Measurements from ENCODE around the gene BCS1L. TPM values are rescaled to one million over a fixed set of nuclear protein-coding genes. Genes with fewer than 3 reads are reported as not detected.
A peak's percentile ranks its signal among the peaks of the same experiment; 100 is the strongest.

The BCS1L gene
- total and polyA plus RNA-seq, 5 donors from 2014 or later = 11.7 to 25.3 (median 15.0) TPM

- H3K27me3 ChIP-seq (ENCODE audit: control insufficient read depth, insufficient read depth, low read length) = no peaks in the 10 kb centered on the region
- H3K9me3 ChIP-seq (ENCODE audit: control insufficient read depth in 2 of 2, low read length in 2 of 2) = no peaks in the 10 kb centered on the region
- no peaks in the 10 kb centered on the region for H3K9me3 Mint-ChIP-seq
- DNase-seq (no peak), ATAC-seq (ENCODE audit: low read depth in 2 of 2) (no peak)
- peaks cover 0 to 4% (median 0%) of the 10 kb centered on the region in 4 donors for H3K4me1 Mint-ChIP-seq
- no peak overlapping the region for H3K4me3 ChIP-seq (ENCODE audit: low read depth, low read length)
- no peak overlapping the region for H3K27ac Mint-ChIP-seq
- H3K4me3 Mint-ChIP-seq = no peak overlapping the region
- no peaks in the 10 kb centered on the region for H3K4me1 ChIP-seq (ENCODE audit: control insufficient read depth, insufficient read depth, low read length, poor library complexity, severe bottlenecking)
- peaks cover 7% of the 10 kb centered on the region for H3K27me3 Mint-ChIP-seq
- H3K36me3 Mint-ChIP-seq = peaks cover 4% of the 10 kb centered on the region
- peaks cover under 1% of the 10 kb centered on the region for H3K36me3 ChIP-seq (ENCODE audit: control insufficient read depth, insufficient read depth, low read length)
- H3K27ac ChIP-seq (ENCODE audit: insufficient read depth, low read length, poor library complexity, severe bottlenecking) = no peak overlapping the region
Measured at GRCh38 chr2:218627939-218628338, 31.5 kb upstream of the BCS1L start.

- Histone ChIP-seq H3K27ac (ENCODE audit: insufficient read depth, low read length, poor library complexity, severe bottlenecking) (no peak overlapping the region), H3K4me3 (ENCODE audit: low read depth, low read length) (no peak overlapping the region), H3K4me1 (ENCODE audit: control insufficient read depth, insufficient read depth, low read length, poor library complexity, severe bottlenecking) (no peaks in the 10 kb centered on the region), H3K9me3 (ENCODE audit: control insufficient read depth in 2 of 2, low read length in 2 of 2) (no peaks in the 10 kb centered on the region), H3K36me3 (ENCODE audit: control insufficient read depth, insufficient read depth, low read length) (peaks cover 32% of the 10 kb centered on the region), H3K27me3 (ENCODE audit: control insufficient read depth, insufficient read depth, low read length) (no peaks in the 10 kb centered on the region)
- Mint-ChIP-seq H3K27ac (no peak overlapping the region), H3K4me3 (no peak overlapping the region), H3K4me1 (peaks cover 0 to 4% (median 0%) of the 10 kb centered on the region in 4 donors), H3K27me3 (no peaks in the 10 kb centered on the region), H3K9me3 (no peaks in the 10 kb centered on the region), H3K36me3 (peaks cover 26% of the 10 kb centered on the region)
- no peak for DNase-seq
- no peak for ATAC-seq (ENCODE audit: low read depth in 2 of 2)
Measured at GRCh38 chr2:218631837-218632236, 27.6 kb upstream of the BCS1L start.

- Mint-ChIP-seq H3K4me3 (no peak overlapping the region), H3K36me3 (peaks cover 42% of the 10 kb centered on the region), H3K27ac (no peak overlapping the region), H3K4me1 (peaks cover 0 to 5% (median 2%) of the 10 kb centered on the region in 4 donors), H3K9me3 (no peaks in the 10 kb centered on the region), H3K27me3 (no peaks in the 10 kb centered on the region)
- DNase-seq = no peak
- Histone ChIP-seq H3K9me3 (ENCODE audit: control insufficient read depth in 2 of 2, low read length in 2 of 2) (no peaks in the 10 kb centered on the region), H3K36me3 (ENCODE audit: control insufficient read depth, insufficient read depth, low read length) (peaks cover 65% of the 10 kb centered on the region), H3K4me3 (ENCODE audit: low read depth, low read length) (no peak overlapping the region), H3K27ac (ENCODE audit: insufficient read depth, low read length, poor library complexity, severe bottlenecking) (no peak overlapping the region), H3K4me1 (ENCODE audit: control insufficient read depth, insufficient read depth, low read length, poor library complexity, severe bottlenecking) (no peaks in the 10 kb centered on the region), H3K27me3 (ENCODE audit: control insufficient read depth, insufficient read depth, low read length) (no peaks in the 10 kb centered on the region)
- no peak for ATAC-seq (ENCODE audit: low read depth in 2 of 2)
Measured at GRCh38 chr2:218635719-218636118, 23.8 kb upstream of the BCS1L start.

GRCh38 chr2:218638372-218638771 lies 21.1 kb upstream of the BCS1L start:
- ATAC-seq (ENCODE audit: low read depth in 2 of 2) (no peak), DNase-seq (no peak)
- peaks cover 0 to 5% (median 0%) of the 10 kb centered on the region in 4 donors for H3K4me1 Mint-ChIP-seq
- H3K36me3 ChIP-seq (ENCODE audit: control insufficient read depth, insufficient read depth, low read length) = peaks cover 81% of the 10 kb centered on the region
- H3K4me1 ChIP-seq (ENCODE audit: control insufficient read depth, insufficient read depth, low read length, poor library complexity, severe bottlenecking) = no peaks in the 10 kb centered on the region
- H3K27me3 Mint-ChIP-seq = no peaks in the 10 kb centered on the region
- H3K4me3 ChIP-seq (ENCODE audit: low read depth, low read length) = no peak overlapping the region
- H3K4me3 Mint-ChIP-seq = no peak overlapping the region
- H3K9me3 Mint-ChIP-seq = no peaks in the 10 kb centered on the region
- no peaks in the 10 kb centered on the region for H3K27me3 ChIP-seq (ENCODE audit: control insufficient read depth, insufficient read depth, low read length)
- no peak overlapping the region for H3K27ac ChIP-seq (ENCODE audit: insufficient read depth, low read length, poor library complexity, severe bottlenecking)
- peaks cover 36% of the 10 kb centered on the region for H3K36me3 Mint-ChIP-seq
- no peaks in the 10 kb centered on the region for H3K9me3 ChIP-seq (ENCODE audit: control insufficient read depth in 2 of 2, low read length in 2 of 2)
- H3K27ac Mint-ChIP-seq = peak overlapping the region in 1 of 3 donors; percentile 6

GRCh38 chr2:218642121-218642656 lies 17.3 kb upstream of the BCS1L start:
- H3K9me3 ChIP-seq (ENCODE audit: control insufficient read depth in 2 of 2, low read length in 2 of 2) = no peaks in the 10 kb centered on the region
- H3K27ac Mint-ChIP-seq = no peak overlapping the region
- no peak overlapping the region for H3K4me3 ChIP-seq (ENCODE audit: low read depth, low read length)
- peaks cover 24% of the 10 kb centered on the region for H3K36me3 Mint-ChIP-seq
- no peak overlapping the region for H3K27ac ChIP-seq (ENCODE audit: insufficient read depth, low read length, poor library complexity, severe bottlenecking)
- peaks cover 82% of the 10 kb centered on the region for H3K36me3 ChIP-seq (ENCODE audit: control insufficient read depth, insufficient read depth, low read length)
- DNase-seq = no peak
- H3K9me3 Mint-ChIP-seq = no peaks in the 10 kb centered on the region
- H3K4me3 Mint-ChIP-seq = no peak overlapping the region
- H3K27me3 Mint-ChIP-seq = no peaks in the 10 kb centered on the region
- H3K4me1 ChIP-seq (ENCODE audit: control insufficient read depth, insufficient read depth, low read length, poor library complexity, severe bottlenecking) = no peaks in the 10 kb centered on the region
- H3K4me1 Mint-ChIP-seq = peaks cover 0 to 5% (median 0%) of the 10 kb centered on the region in 4 donors
- H3K27me3 ChIP-seq (ENCODE audit: control insufficient read depth, insufficient read depth, low read length) = no peaks in the 10 kb centered on the region
- ATAC-seq (ENCODE audit: low read depth in 2 of 2) = no peak

- H3K27ac Mint-ChIP-seq = no peak overlapping the region
- no peaks in the 10 kb centered on the region for H3K9me3 Mint-ChIP-seq
- Histone ChIP-seq H3K9me3 (ENCODE audit: control insufficient read depth in 2 of 2, low read length in 2 of 2) (no peaks in the 10 kb centered on the region), H3K4me1 (ENCODE audit: control insufficient read depth, insufficient read depth, low read length, poor library complexity, severe bottlenecking) (no peaks in the 10 kb centered on the region), H3K4me3 (ENCODE audit: low read depth, low read length) (no peak overlapping the region), H3K36me3 (ENCODE audit: control insufficient read depth, insufficient read depth, low read length) (peaks cover 78% of the 10 kb centered on the region), H3K27me3 (ENCODE audit: control insufficient read depth, insufficient read depth, low read length) (no peaks in the 10 kb centered on the region), H3K27ac (ENCODE audit: insufficient read depth, low read length, poor library complexity, severe bottlenecking) (no peak overlapping the region)
- DNase-seq = no peak
- H3K36me3 Mint-ChIP-seq = peaks cover 25% of the 10 kb centered on the region
- H3K4me1 Mint-ChIP-seq = peaks cover 0 to 8% (median 3%) of the 10 kb centered on the region in 4 donors
- no peak for ATAC-seq (ENCODE audit: low read depth in 2 of 2)
- H3K27me3 Mint-ChIP-seq = no peaks in the 10 kb centered on the region
- H3K4me3 Mint-ChIP-seq = no peak overlapping the region
Measured at GRCh38 chr2:218642786-218643185, 16.7 kb upstream of the BCS1L start.

GRCh38 chr2:218643751-218644310 lies 15.7 kb upstream of the BCS1L start:
- ATAC-seq (ENCODE audit: low read depth in 2 of 2) = no peak
- Histone ChIP-seq H3K4me1 (ENCODE audit: control insufficient read depth, insufficient read depth, low read length, poor library complexity, severe bottlenecking) (no peaks in the 10 kb centered on the region), H3K27ac (ENCODE audit: insufficient read depth, low read length, poor library complexity, severe bottlenecking) (no peak overlapping the region), H3K36me3 (ENCODE audit: control insufficient read depth, insufficient read depth, low read length) (peaks cover 78% of the 10 kb centered on the region), H3K4me3 (ENCODE audit: low read depth, low read length) (no peak overlapping the region), H3K9me3 (ENCODE audit: control insufficient read depth in 2 of 2, low read length in 2 of 2) (no peaks in the 10 kb centered on the region), H3K27me3 (ENCODE audit: control insufficient read depth, insufficient read depth, low read length) (no peaks in the 10 kb centered on the region)
- no peak for DNase-seq
- Mint-ChIP-seq H3K9me3 (no peaks in the 10 kb centered on the region), H3K4me3 (no peak overlapping the region), H3K27ac (peak overlapping the region in 1 of 3 donors; percentile 46), H3K4me1 (peaks cover 7 to 15% (median 12%) of the 10 kb centered on the region in 4 donors), H3K36me3 (peaks cover 35% of the 10 kb centered on the region), H3K27me3 (no peaks in the 10 kb centered on the region)

- H3K27me3 Mint-ChIP-seq = no peaks in the 10 kb centered on the region
- H3K27ac Mint-ChIP-seq = peak overlapping the region in 1 of 3 donors; percentile 63
- H3K36me3 Mint-ChIP-seq = peaks cover 31% of the 10 kb centered on the region
- H3K9me3 ChIP-seq (ENCODE audit: control insufficient read depth in 2 of 2, low read length in 2 of 2) = no peaks in the 10 kb centered on the region
- no peaks in the 10 kb centered on the region for H3K9me3 Mint-ChIP-seq
- H3K27me3 ChIP-seq (ENCODE audit: control insufficient read depth, insufficient read depth, low read length) = no peaks in the 10 kb centered on the region
- ATAC-seq (ENCODE audit: low read depth in 2 of 2) (no peak), DNase-seq (no peak)
- no peak overlapping the region for H3K27ac ChIP-seq (ENCODE audit: insufficient read depth, low read length, poor library complexity, severe bottlenecking)
- no peak overlapping the region for H3K4me3 Mint-ChIP-seq
- peaks cover 81% of the 10 kb centered on the region for H3K36me3 ChIP-seq (ENCODE audit: control insufficient read depth, insufficient read depth, low read length)
- H3K4me1 ChIP-seq (ENCODE audit: control insufficient read depth, insufficient read depth, low read length, poor library complexity, severe bottlenecking) = no peaks in the 10 kb centered on the region
- H3K4me3 ChIP-seq (ENCODE audit: low read depth, low read length) = no peak overlapping the region
- H3K4me1 Mint-ChIP-seq = peaks cover 7 to 16% (median 12%) of the 10 kb centered on the region in 4 donors
Measured at GRCh38 chr2:218644721-218645120, 14.8 kb upstream of the BCS1L start.

Measured in CD4-positive, CD25-positive, alpha-beta regulatory T cell (primary cell).